K562 (cell line): Measurements from ENCODE around the gene CKMT2. TPM values are rescaled to one million over a fixed set of nuclear protein-coding genes. Genes with fewer than 3 reads are reported as not detected.

ENCODE experiments used
- ATAC-seq: fragments of 200-7000 bp; cut with Tn5 transposase; 3 replicates; pipeline ENCODE4 v1.9.1; 2020; ENCODE audit warnings: moderate library complexity
- BruUV-seq: library from RNA; stranded (reverse); fragments of 400-500 nt; replicated peaks from 2 replicates; lab custom pipeline; 2021; lab: Mats Ljungman, UMichigan
- CTCF ChIA-PET: fragments of 300-600 bp; formaldehyde crosslinking; extraction: SDS; loops from one replicate; lab custom pipeline; 2021; ENCODE audit warnings: low intra/inter-chr PET ratio; lab: Yijun Ruan, JAX
- POLR2A ChIA-PET: fragments of 300-600, 350-650 bp; sonication (Branson Sonifier 250); formaldehyde crosslinking; extraction: SDS; loops from one replicate; lab custom pipeline; 2021; ENCODE audit warnings: antibody characterized with exemption, inconsistent platforms; lab: Yijun Ruan, JAX
- DNase-seq, 4 experiments: peaks; one replicate each; pipeline versions ENCODE4 v3.0.0 to v3.0.0-alpha.2; 2011 to 2018; ENCODE audit warnings: low spot score in 3 of 4, mixed read lengths in 3 of 4; ENCODE audit errors: extremely low read depth in 1 of 4
- FAIRE-seq: peaks from 2 replicates; lab custom pipeline; 2011; peaks lifted over from hg19 to GRCh38; lab: Jason Lieb, UNC
- H2AFZ ChIP-seq: 2 replicates; pipeline ENCODE4 v1.6.0; 2011; ENCODE audit warnings: low read depth, low read length, control low read depth, inconsistent platforms
- H3K27ac ChIP-seq: fragments of 200-600 bp; 3 replicates; pipeline ENCODE4 v1.8.0; 2011; ENCODE audit warnings: low read depth, mild to moderate bottlenecking, control low read depth, inconsistent platforms, low read length, moderate library complexity, mixed read lengths; ENCODE audit errors: extremely low read depth
- H3K27me3 ChIP-seq, 2 experiments: fragments of 300-600 bp in 1 of 2; 2 replicates in 1 of 2; 3 replicates in 1 of 2; pipeline versions ENCODE4 v1.6.0 to v1.8.0; 2011; ENCODE audit warnings: inconsistent platforms in 2 of 2, low read length in 2 of 2, mild to moderate bottlenecking in 1 of 2, mixed read lengths in 1 of 2, moderate library complexity in 1 of 2; ENCODE audit not compliant: control insufficient read depth in 2 of 2, insufficient read depth in 2 of 2
- H3K36me3 ChIP-seq: fragments of 300-600 bp; 3 replicates; pipeline ENCODE4 v1.8.0; 2011; ENCODE audit warnings: mild to moderate bottlenecking, low read length, inconsistent platforms; ENCODE audit not compliant: control insufficient read depth, insufficient read depth
- H3K4me1 ChIP-seq, 2 experiments: fragments of 200-600 bp in 1 of 2; replicated peaks in 1 of 2; 2 replicates in 1 of 2; 3 replicates in 1 of 2; pipeline versions ENCODE4 v1.5.1 to v1.8.0; 2011; ENCODE audit warnings: inconsistent platforms in 2 of 2, low read length in 2 of 2, mild to moderate bottlenecking in 1 of 2, mixed read lengths in 1 of 2, moderate library complexity in 1 of 2; ENCODE audit not compliant: control insufficient read depth in 2 of 2, insufficient read depth in 2 of 2
- H3K4me2 ChIP-seq: 2 replicates; pipeline ENCODE4 v1.6.1; 2011; ENCODE audit warnings: low read length, control low read depth, inconsistent platforms, mixed read lengths; ENCODE audit not compliant: insufficient read depth
- H3K4me3 ChIP-seq: fragments of 200-600 bp; sonication (generic), shearing (Covaris generic); 2 replicates; pipeline ENCODE4 v1.5.1; 2016; ENCODE audit warnings: control low read depth, inconsistent platforms
- H3K79me2 ChIP-seq: fragments of 200-600 bp; 3 replicates; pipeline ENCODE4 v1.8.0; 2011; ENCODE audit warnings: low read length, inconsistent platforms; ENCODE audit not compliant: control insufficient read depth, insufficient read depth
- H3K9ac ChIP-seq, 2 experiments: 2 replicates each; pipeline versions ENCODE4 v1.6.0 to v1.6.1; 2011; ENCODE audit warnings: low read depth in 2 of 2, low read length in 2 of 2, control low read depth in 1 of 2, inconsistent platforms in 1 of 2, mild to moderate bottlenecking in 1 of 2, mixed read lengths in 1 of 2; ENCODE audit not compliant: insufficient read depth in 1 of 2
- H3K9me1 ChIP-seq: one replicate; pipeline ENCODE4 v1.6.0; 2011; ENCODE audit warnings: inconsistent platforms, mild to moderate bottlenecking, low read length, moderate library complexity; ENCODE audit not compliant: control insufficient read depth, insufficient read depth
- H3K9me3 ChIP-seq: replicated peaks from 2 replicates; pipeline ENCODE4 v1.5.1; 2011; ENCODE audit warnings: low read depth, low read length, inconsistent platforms; ENCODE audit not compliant: control insufficient read depth, insufficient read depth
- H4K20me1 ChIP-seq: replicated peaks from 2 replicates; pipeline ENCODE4 v1.6.1; 2011; ENCODE audit warnings: low read length, inconsistent platforms, mixed read lengths; ENCODE audit not compliant: control insufficient read depth, insufficient read depth
- BRF1 ChIP-seq: IDR thresholded peaks from 3 replicates; pipeline ENCODE4 v1.6.1; 2011; ENCODE audit warnings: borderline replicate concordance, mild to moderate bottlenecking; ENCODE audit not compliant: insufficient read length; ENCODE audit errors: extremely low read depth
- BRF2 ChIP-seq: IDR thresholded peaks from 3 replicates; pipeline ENCODE4 v1.6.1; 2011; ENCODE audit warnings: borderline replicate concordance, mild to moderate bottlenecking; ENCODE audit not compliant: insufficient read length, insufficient read depth
- ELK3 ChIP-seq: fragments of 450-650 bp; formaldehyde crosslinking; IDR thresholded peaks from 2 replicates; pipeline ENCODE4 v1.4.0; 2020; ENCODE audit warnings: mild to moderate bottlenecking
- EP400 ChIP-seq: fragments of 450-650 bp; IDR thresholded peaks from 2 replicates; pipeline ENCODE4 v1.6.1; 2017; ENCODE audit warnings: antibody characterized with exemption, mild to moderate bottlenecking, moderate library complexity
- ETV5 ChIP-seq: sonication (generic); formaldehyde crosslinking; IDR thresholded peaks from 2 replicates; pipeline ENCODE4 v1.4.0; 2020; ENCODE audit warnings: low read depth, mild to moderate bottlenecking, missing genetic modification reagents
- MECOM ChIP-seq: fragments of 250-450 bp; sonication (Bioruptor Pico); IDR thresholded peaks from 2 replicates; pipeline ENCODE4 v1.8.0; 2022; ENCODE audit warnings: inconsistent platforms
- MTA2 ChIP-seq: fragments of 450-650 bp; IDR thresholded peaks from 2 replicates; pipeline ENCODE4 v1.6.1; 2016; ENCODE audit warnings: low read depth
- PBX2 ChIP-seq, 2 experiments: IDR thresholded peaks in 1 of 2; conservative IDR thresholded peaks in 1 of 2; 2 replicates each; pipeline ENCODE4 v1.6.1; 2016; ENCODE audit warnings: low read depth in 2 of 2, mild to moderate bottlenecking in 1 of 2, missing compliant biosample characterization in 1 of 2, missing genetic modification characterization in 1 of 2, moderate library complexity in 1 of 2
- PHTF2 ChIP-seq: fragments of 250-450 bp; sonication (Bioruptor Pico); IDR thresholded peaks from 2 replicates; pipeline ENCODE4 v1.5.0; 2021; ENCODE audit warnings: mild to moderate bottlenecking
- RBM22 ChIP-seq: fragments of 200-400 bp; formaldehyde crosslinking; IDR thresholded peaks from 2 replicates; pipeline ENCODE4 v1.6.1; 2018; ENCODE audit warnings: low read length, low read depth; ENCODE audit not compliant: poor library complexity, severe bottlenecking
- ZFP1 ChIP-seq: fragments of 450-650 bp; formaldehyde crosslinking; IDR thresholded peaks from 2 replicates; pipeline ENCODE4 v1.4.0; 2020; ENCODE audit warnings: mild to moderate bottlenecking, mixed read lengths
- ZNF280A ChIP-seq: fragments of 450-650 bp; IDR thresholded peaks from 2 replicates; pipeline ENCODE4 v1.6.1; 2018; ENCODE audit warnings: mild to moderate bottlenecking, low read depth; ENCODE audit not compliant: partially characterized antibody
- ZNF408 ChIP-seq: fragments of 250-450 bp; sonication (Bioruptor Pico); IDR thresholded peaks from 2 replicates; pipeline ENCODE4 v1.4.0; 2020; ENCODE audit warnings: low read depth, mild to moderate bottlenecking, moderate library complexity
- WGBS: fragments of 100-300 bp; shearing (Covaris generic); methylation state at CpG from one replicate; pipeline ENCODE4 v1.1.6; 2016; ENCODE audit warnings: low coverage, mixed read lengths; ENCODE audit not compliant: insufficient coverage; ENCODE audit errors: missing lambda C conversion rate; 5-methylcytosine and 5-hydroxymethylcytosine counted together
- in situ Hi-C: fragments of 300-500 bp; cut with MboI; formaldehyde crosslinking; loops from 4 replicates; pipeline ENCODE4 v1.15.0; 2018; ENCODE audit warnings: inconsistent platforms, mixed read lengths
- intact Hi-C: fragments of 100-400 bp; cut with micrococcal nuclease; formaldehyde crosslinking; loops from 2 replicates; pipeline ENCODE4 v1.14.2; 2022
- polyA plus RNA-seq, 8 experiments: library from polyadenylated mRNA; depleted of rRNA in 4 of 8; stranded (reverse) in 5 of 8; unstranded in 3 of 8; fragments of >200 nt; fragmentation: Nextera tagmentation in 2 of 8; fragmentation: Illumina TruSeq in 1 of 8; extraction: Ambion mirVana in 2 of 8; extraction: Trizol in 1 of 8; gene quantifications; 2 replicates each; pipeline versions ENCODE4 v1.2.1 to v1.2.3, GENCODE V29; 2011 to 2014; ENCODE audit warnings: inconsistent platforms in 1 of 8, missing spikeins in 1 of 8
- total RNA-seq, 7 experiments: library from RNA; depleted of rRNA in 6 of 7; stranded (reverse); fragments of >200 nt in 6 of 7; fragmentation: Illumina TruSeq in 2 of 7; extraction: Trizol in 2 of 7; gene quantifications; 2 replicates each; pipeline versions ENCODE4 v1.2.1 to v1.2.3, GENCODE V29; 2011 to 2021; ENCODE audit warnings: low replicate concordance in 1 of 7

CKMT2 gene
- total and polyA plus RNA-seq, 9 of the 15 experiments (the other 6 are each of a cell fraction or from before 2014, with no cell fraction given), result 0.03 TPM; not detected in 8

GRCh38 chr5:81301271-81302015, 68.3 kb downstream of the CKMT2 start, which contains the start of gene ZCCHC9:
Gene ZCCHC9 (plus strand): TSS chr5:81301587. CDS start chr5:81304758, 3,171 bp downstream.
- CTCF ChIA-PET, result no interaction called here
- peak; percentile 93 for FAIRE-seq
- POLR2A ChIA-PET, result interaction anchor here (0.6 to 2.3 kb wide), 11 partner anchors 8 to 1789 kb away, joined by 3 to 10 read pairs (median 3); no protein-coding TSS in a partner anchor
- peak within 1 kb of the TSS; percentile 76 for H3K4me3 ChIP-seq
- in situ Hi-C loops, result no loop called here
- peaks cover 51% of the 10 kb centered on the region for H3K79me2 ChIP-seq
- H3K9ac ChIP-seq, result peak within 1 kb of the TSS; percentile 94 to 97
- H3K27me3 ChIP-seq, result no peaks in the 10 kb centered on the region
- ATAC-seq, result peak; percentile 92
- H3K27ac ChIP-seq, result peak within 1 kb of the TSS; percentile 93
- intact Hi-C loops, result no loop called here
- H4K20me1 ChIP-seq, result no peaks in the 10 kb centered on the region
- WGBS, result under 1% methylated on average over 54 of the region's 54 CpGs
- H3K4me1 ChIP-seq, result peaks cover 3 to 8% of the 10 kb centered on the region in 2 experiments
- TSS peak; percentile 66 for BruUV-seq
- no peaks in the 10 kb centered on the region for H3K9me3 ChIP-seq
- peak within 1 kb of the TSS; percentile 97 for H2AFZ ChIP-seq
- H3K36me3 ChIP-seq, result peaks cover 18% of the 10 kb centered on the region; the same call in 2 of the 3 replicates
- DNase-seq, result peak; percentile 80 to 97 (median 85)
- peak within 1 kb of the TSS; percentile 94 for H3K4me2 ChIP-seq
- H3K9me1 ChIP-seq, result peaks cover 3% of the 10 kb centered on the region
- TF ChIP-seq ELK3 (CRISPR knock-in tag) (no peak), BRF2 (no peak), BRF1 (no peak), ZFP1 (no peak), PBX2 (CRISPR knock-in tag; IDR thresholded peaks at IDR 0.05; ENCODE audit: low read depth) (no peak), PBX2 (tag; conservative IDR thresholded peaks at IDR 0.05; ENCODE audit: low read depth) (no peak), MECOM (CRISPR knock-in tag) (no peak), MTA2 (no peak), PHTF2 (CRISPR knock-in tag) (no peak), ZNF280A (no peak), EP400 (peak; percentile 89), ETV5 (CRISPR knock-in tag) (peak; percentile 66; the same call in 1 of the 2 replicates), RBM22 (no peak), ZNF408 (CRISPR knock-in tag) (no peak)
